AG04450 (cell line): ENCODE measurements around the gene GIMAP4. TPM values are rescaled to one million over a fixed set of nuclear protein-coding genes. Genes with fewer than 3 reads are reported as not detected.
"Not testable (repeated sequence)": the region's sequence is repeated elsewhere in the genome, so short reads cannot be mapped to it uniquely, and the experiment has no call there.

Experiments
- CTCF ChIA-PET: fragments of 300-600, 350-600 bp; formaldehyde crosslinking; extraction: SDS; loops from one replicate; lab custom pipeline; 2022; ENCODE audit warnings: antibody characterized with exemption, inconsistent platforms; lab: Charles Lee
- POLR2A ChIA-PET: fragments of 350-600 bp; formaldehyde crosslinking; extraction: SDS; loops from one replicate; lab custom pipeline; 2021; ENCODE audit warnings: antibody characterized with exemption, inconsistent platforms; lab: Yijun Ruan, JAX
- DNase-seq: peaks from one replicate; pipeline ENCODE4 v3.0.0-alpha.2; 2011; ENCODE audit warnings: low read depth, low spot score
- H3K27ac ChIP-seq: one replicate; pipeline ENCODE4 v1.5.1; 2012; ENCODE audit warnings: low read depth, low read length, control low read depth
- H3K27me3 ChIP-seq: one replicate; pipeline ENCODE4 v1.6.0; 2012; ENCODE audit warnings: low read length; ENCODE audit not compliant: control insufficient read depth, insufficient read depth
- H3K4me3 ChIP-seq: 2 replicates; pipeline ENCODE4 v1.5.1; 2011; ENCODE audit warnings: mild to moderate bottlenecking, low read depth, low read length, control low read depth
- H3K9me3 ChIP-seq: 2 replicates; pipeline ENCODE4 v1.5.1; 2012; ENCODE audit warnings: low read length; ENCODE audit not compliant: control insufficient read depth, insufficient read depth
- polyA plus RNA-seq: library from polyadenylated mRNA; depleted of rRNA; stranded (reverse); fragments of >200 nt; gene quantifications from 2 replicates; pipeline ENCODE4 v1.2.3, GENCODE V29; 2011
- TF ChIP-seq, protein P1 (sequence below): IDR thresholded peaks from 2 replicates; pipeline ENCODE4 v1.5.1; 2011; ENCODE audit warnings: low read depth, low read length, control low read depth, inconsistent platforms

GIMAP4 gene
- polyA plus RNA-seq, 1 experiment, result not detected

DNA sequence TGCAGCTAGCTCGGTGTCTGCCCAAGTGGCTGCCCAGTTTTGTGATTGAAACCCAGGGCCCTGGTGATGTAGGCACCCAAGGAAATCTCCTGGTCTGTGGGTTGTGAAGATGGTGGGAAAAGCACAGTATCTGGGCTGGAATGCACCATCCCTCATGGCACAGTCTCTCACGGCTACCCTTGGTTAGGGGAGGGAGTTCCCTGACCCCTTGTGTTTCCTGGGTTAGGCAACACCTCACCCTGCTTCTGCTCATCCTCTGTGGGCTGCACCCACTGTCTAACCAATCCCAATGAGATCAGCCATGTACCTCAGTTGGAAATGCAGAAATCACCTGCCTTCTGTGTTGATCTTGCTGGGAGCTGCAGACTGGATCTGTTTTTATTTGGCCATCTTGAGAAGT lies 27.6 kb downstream of the GIMAP4 start:
- TF ChIP-seq, protein P1, sequence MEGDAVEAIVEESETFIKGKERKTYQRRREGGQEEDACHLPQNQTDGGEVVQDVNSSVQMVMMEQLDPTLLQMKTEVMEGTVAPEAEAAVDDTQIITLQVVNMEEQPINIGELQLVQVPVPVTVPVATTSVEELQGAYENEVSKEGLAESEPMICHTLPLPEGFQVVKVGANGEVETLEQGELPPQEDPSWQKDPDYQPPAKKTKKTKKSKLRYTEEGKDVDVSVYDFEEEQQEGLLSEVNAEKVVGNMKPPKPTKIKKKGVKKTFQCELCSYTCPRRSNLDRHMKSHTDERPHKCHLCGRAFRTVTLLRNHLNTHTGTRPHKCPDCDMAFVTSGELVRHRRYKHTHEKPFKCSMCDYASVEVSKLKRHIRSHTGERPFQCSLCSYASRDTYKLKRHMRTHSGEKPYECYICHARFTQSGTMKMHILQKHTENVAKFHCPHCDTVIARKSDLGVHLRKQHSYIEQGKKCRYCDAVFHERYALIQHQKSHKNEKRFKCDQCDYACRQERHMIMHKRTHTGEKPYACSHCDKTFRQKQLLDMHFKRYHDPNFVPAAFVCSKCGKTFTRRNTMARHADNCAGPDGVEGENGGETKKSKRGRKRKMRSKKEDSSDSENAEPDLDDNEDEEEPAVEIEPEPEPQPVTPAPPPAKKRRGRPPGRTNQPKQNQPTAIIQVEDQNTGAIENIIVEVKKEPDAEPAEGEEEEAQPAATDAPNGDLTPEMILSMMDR, result no peak
- H3K4me3 ChIP-seq, result no peak overlapping the region
- H3K27me3 ChIP-seq, result no peaks in the 10 kb centered on the region
- ChIA-PET CTCF (no interaction called here), POLR2A (no interaction called here)
- no peak for DNase-seq
- peaks cover 7% of the 10 kb centered on the region for H3K9me3 ChIP-seq
- no peak overlapping the region for H3K27ac ChIP-seq

DNA sequence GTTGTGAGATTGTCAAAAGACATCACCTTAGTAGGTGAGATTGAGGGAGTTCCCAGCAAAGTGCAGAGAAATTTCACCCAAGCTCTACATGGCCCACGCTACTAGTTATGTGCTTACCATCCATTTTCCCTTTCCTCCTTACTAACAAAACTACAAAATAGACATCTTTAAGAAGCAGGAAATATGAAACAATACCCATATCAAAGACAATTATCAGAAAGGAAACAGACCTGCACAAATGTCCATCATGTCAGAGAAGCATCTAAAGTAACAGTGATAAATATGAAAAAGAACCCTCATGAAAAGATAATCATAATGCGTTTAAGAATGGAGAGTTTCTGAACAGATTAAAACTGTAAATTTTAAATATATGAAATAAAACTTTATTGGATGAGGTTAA lies 28.2 kb downstream of the GIMAP4 start:
- H3K4me3 ChIP-seq, result no peak overlapping the region
- ChIA-PET POLR2A (no interaction called here), CTCF (no interaction called here)
- H3K27ac ChIP-seq, result no peak overlapping the region
- TF ChIP-seq, protein P1, result no peak
- H3K27me3 ChIP-seq, result no peaks in the 10 kb centered on the region
- no peak for DNase-seq
- H3K9me3 ChIP-seq, result peaks cover 7% of the 10 kb centered on the region

DNA sequence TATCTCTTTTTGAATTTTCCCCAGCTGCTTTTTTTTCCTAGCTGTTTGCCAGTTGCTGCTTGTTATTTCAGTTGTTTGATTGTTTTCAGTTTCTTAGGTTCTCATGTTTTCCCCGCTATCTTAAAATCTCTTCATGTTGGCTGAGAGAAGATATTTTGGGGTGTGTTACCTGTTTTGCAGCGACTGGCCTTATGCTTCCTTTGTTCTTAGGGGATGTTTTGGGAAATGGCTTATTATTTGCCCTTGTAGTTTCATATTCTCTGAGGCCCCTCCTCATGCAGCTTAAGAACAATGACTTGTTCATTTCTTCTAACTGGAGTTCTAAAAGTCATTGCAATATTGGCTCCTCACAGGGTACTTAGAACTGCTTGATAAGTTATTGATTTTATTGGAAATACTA lies 36.4 kb downstream of the GIMAP4 start:
- H3K27me3 ChIP-seq, H3K9me3 ChIP-seq, H3K4me3 ChIP-seq, DNase-seq, CTCF ChIA-PET, H3K27ac ChIP-seq, POLR2A ChIA-PET: not testable (repeated sequence)

DNA sequence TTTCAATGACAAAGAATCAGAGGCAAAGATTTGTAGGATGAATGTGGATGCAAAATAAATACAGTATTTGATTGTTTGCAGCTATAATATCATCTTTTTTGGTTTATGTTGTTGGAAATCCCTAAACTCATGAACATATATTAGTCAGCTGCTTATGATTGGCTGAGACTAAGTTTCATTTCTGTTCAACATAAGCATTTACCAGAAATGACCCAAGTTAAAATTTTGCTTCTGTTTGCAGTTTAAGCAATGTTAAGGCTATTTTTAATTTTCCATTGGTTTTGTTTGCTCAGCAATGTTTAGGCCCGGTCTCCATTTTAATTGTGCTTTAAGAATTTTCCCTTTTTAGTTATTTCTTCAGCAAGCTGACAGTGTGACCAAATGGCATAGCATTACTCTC lies 43.0 kb downstream of the GIMAP4 start:
- no peak overlapping the region for H3K4me3 ChIP-seq
- TF ChIP-seq, protein P1, result no peak
- ChIA-PET POLR2A (no interaction called here), CTCF (no interaction called here)
- H3K9me3 ChIP-seq, result peaks cover 4% of the 10 kb centered on the region; the same call in 1 of the 2 replicates
- DNase-seq, result no peak
- no peaks in the 10 kb centered on the region for H3K27me3 ChIP-seq
- no peak overlapping the region for H3K27ac ChIP-seq

DNA sequence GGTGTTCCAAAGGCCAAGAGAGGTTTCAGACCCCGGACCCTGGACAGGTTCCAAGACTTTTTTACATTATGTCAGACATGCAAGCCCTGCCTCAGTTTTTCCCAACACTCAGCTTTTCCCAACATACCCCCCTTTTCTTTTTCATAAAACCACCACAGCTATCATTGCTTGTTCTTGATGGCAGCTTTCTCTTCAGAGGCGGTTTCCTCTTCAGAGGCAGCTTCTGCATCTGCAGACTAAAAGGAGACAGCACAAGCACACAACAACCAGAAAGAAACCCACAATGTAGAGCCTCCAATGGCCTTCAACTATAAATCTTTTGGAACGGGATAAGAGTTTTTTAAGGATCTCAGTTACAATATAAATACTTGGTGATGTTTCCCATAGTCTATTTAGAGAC lies 45.7 kb downstream of the GIMAP4 start:
- H3K27ac ChIP-seq, result no peak overlapping the region
- ChIA-PET CTCF (no interaction called here), POLR2A (no interaction called here)
- DNase-seq, result no peak
- no peak overlapping the region for H3K4me3 ChIP-seq
- no peaks in the 10 kb centered on the region; the same call in 1 of the 2 replicates for H3K9me3 ChIP-seq
- no peaks in the 10 kb centered on the region for H3K27me3 ChIP-seq
- TF ChIP-seq, protein P1, result no peak

DNA sequence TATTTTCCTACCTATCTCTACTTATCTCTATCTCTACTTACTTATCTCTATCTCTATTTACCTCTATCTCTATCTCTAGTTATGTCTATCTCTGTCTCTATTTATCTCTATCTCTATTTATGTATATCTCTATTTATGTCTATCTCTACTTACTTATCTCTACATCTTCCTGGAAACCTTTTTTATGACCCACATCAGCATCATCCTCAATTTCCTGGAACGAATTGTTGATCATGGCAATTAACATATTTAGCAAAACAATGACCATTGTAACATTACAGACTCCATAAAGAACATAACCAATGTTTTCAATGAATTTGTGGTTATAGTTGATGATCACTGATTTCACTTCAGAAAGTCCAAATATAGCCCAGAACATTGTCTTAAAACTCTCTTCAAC lies 46.7 kb downstream of the GIMAP4 start:
- no peak overlapping the region for H3K27ac ChIP-seq
- DNase-seq, result no peak
- POLR2A ChIA-PET, result no interaction called here
- TF ChIP-seq, protein P1, result no peak
- no peaks in the 10 kb centered on the region; the same call in 1 of the 2 replicates for H3K9me3 ChIP-seq
- CTCF ChIA-PET, result no interaction called here
- H3K27me3 ChIP-seq, result no peaks in the 10 kb centered on the region
- H3K4me3 ChIP-seq, result no peak overlapping the region

GRCh38 chr7:150614426-150614825 lies 47.2 kb downstream of the GIMAP4 start:
- CTCF ChIA-PET, DNase-seq, H3K4me3 ChIP-seq, H3K27me3 ChIP-seq, H3K9me3 ChIP-seq, POLR2A ChIA-PET, H3K27ac ChIP-seq: not testable (repeated sequence)

GRCh38 chr7:150615221-150615755 lies 48.1 kb downstream of the GIMAP4 start:
- H3K4me3 ChIP-seq, H3K27me3 ChIP-seq, CTCF ChIA-PET, H3K9me3 ChIP-seq, H3K27ac ChIP-seq, DNase-seq, POLR2A ChIA-PET: not testable (repeated sequence)
